ENCODE results near the gene ZNF675. TPM values are rescaled to one million over a fixed set of nuclear protein-coding genes. Genes with fewer than 3 reads are reported as not detected.
"Not testable (repeated sequence)": the region's sequence is repeated elsewhere in the genome, so short reads cannot be mapped to it uniquely, and the experiment has no call there.

The ZNF675 gene
- polyA plus RNA-seq, 1 donor, result 13.1 TPM

DNA sequence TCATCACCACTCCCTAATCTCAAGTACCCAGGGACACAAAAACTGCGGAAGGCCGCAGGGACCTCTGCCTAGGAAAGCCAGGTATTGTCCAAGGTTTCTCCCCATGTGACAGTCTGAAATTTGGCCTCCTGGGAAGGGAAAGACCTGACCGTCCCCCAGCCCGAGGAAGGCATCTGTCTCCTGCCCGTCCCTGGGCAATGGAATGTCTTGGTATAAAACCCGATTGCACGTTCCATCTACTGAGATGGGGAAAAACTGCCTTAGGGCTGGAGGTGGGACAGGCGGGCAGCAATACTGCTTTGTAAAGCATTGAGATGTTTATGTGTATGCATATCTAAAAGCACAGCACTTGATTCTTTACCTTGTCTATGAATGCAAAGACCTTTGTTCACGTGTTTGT is 5.9 kb upstream of the ZNF675 start:
- H3K27ac ChIP-seq (ENCODE audit: low read length); H3K4me3 ChIP-seq (ENCODE audit: low read length): not testable (repeated sequence)
- WGBS (ENCODE audit: insufficient coverage, low lambda C conversion rate), result no CpG with 5 or more reads among the region's 9 CpGs

GRCh38 chr19:23673132-23673531 is 13.9 kb downstream of the ZNF675 start:
- Histone ChIP-seq H3K4me3 (ENCODE audit: low read length) (no peak overlapping the region), H3K9me3 (ENCODE audit: control insufficient read depth, low read depth, low read length) (peaks cover 15% of the 10 kb centered on the region), H3K36me3 (ENCODE audit: control insufficient read depth, insufficient read depth, low read length) (peaks cover 5% of the 10 kb centered on the region), H3K27me3 (ENCODE audit: control insufficient read depth, insufficient read depth, low read length) (no peaks in the 10 kb centered on the region), H3K4me1 (ENCODE audit: control insufficient read depth, insufficient read depth, low read length) (no peaks in the 10 kb centered on the region), H3K27ac (ENCODE audit: low read length) (no peak overlapping the region)
- no peak for DNase-seq
- WGBS (ENCODE audit: insufficient coverage, low lambda C conversion rate), result no CpG with 5 or more reads among the region's 2 CpGs

More for the DNA sequence above, 5.9 kb upstream of the ZNF675 start:
- not testable (repeated sequence) for H3K9me3 ChIP-seq (ENCODE audit: control insufficient read depth, low read depth, low read length); H3K27me3 ChIP-seq (ENCODE audit: control insufficient read depth, insufficient read depth, low read length); H3K4me1 ChIP-seq (ENCODE audit: control insufficient read depth, insufficient read depth, low read length); DNase-seq; H3K36me3 ChIP-seq (ENCODE audit: control insufficient read depth, insufficient read depth, low read length)

GRCh38 chr19:23668606-23669005 is 18.4 kb downstream of the ZNF675 start:
- H3K27ac ChIP-seq (ENCODE audit: low read length); DNase-seq; H3K4me3 ChIP-seq (ENCODE audit: low read length); H3K27me3 ChIP-seq (ENCODE audit: control insufficient read depth, insufficient read depth, low read length); H3K4me1 ChIP-seq (ENCODE audit: control insufficient read depth, insufficient read depth, low read length): not testable (repeated sequence)
- H3K36me3 ChIP-seq (ENCODE audit: control insufficient read depth, insufficient read depth, low read length), result peaks cover 11% of the 10 kb centered on the region
- no CpG with 5 or more reads among the region's 32 CpGs for WGBS (ENCODE audit: insufficient coverage, low lambda C conversion rate)
- H3K9me3 ChIP-seq (ENCODE audit: control insufficient read depth, low read depth, low read length), result peaks cover 24% of the 10 kb centered on the region

- Histone ChIP-seq H3K4me3 (ENCODE audit: low read length) (no peak overlapping the region), H3K4me1 (ENCODE audit: control insufficient read depth, insufficient read depth, low read length) (no peaks in the 10 kb centered on the region), H3K36me3 (ENCODE audit: control insufficient read depth, insufficient read depth, low read length) (peaks cover 26% of the 10 kb centered on the region), H3K27me3 (ENCODE audit: control insufficient read depth, insufficient read depth, low read length) (no peaks in the 10 kb centered on the region), H3K9me3 (ENCODE audit: control insufficient read depth, low read depth, low read length) (peaks cover 30% of the 10 kb centered on the region), H3K27ac (ENCODE audit: low read length) (no peak overlapping the region)
- DNase-seq, result no peak
- WGBS (ENCODE audit: insufficient coverage, low lambda C conversion rate), result no CpG with 5 or more reads among the region's 3 CpGs
Measured at GRCh38 chr19:23665651-23666410, 21.2 kb downstream of the ZNF675 start.

GRCh38 chr19:23649817-23650216 is 37.2 kb downstream of the ZNF675 start:
- not testable (repeated sequence) for H3K4me1 ChIP-seq (ENCODE audit: control insufficient read depth, insufficient read depth, low read length); H3K27ac ChIP-seq (ENCODE audit: low read length); H3K27me3 ChIP-seq (ENCODE audit: control insufficient read depth, insufficient read depth, low read length); H3K4me3 ChIP-seq (ENCODE audit: low read length); DNase-seq
- H3K9me3 ChIP-seq (ENCODE audit: control insufficient read depth, low read depth, low read length), result peaks cover 13% of the 10 kb centered on the region
- no CpG with 5 or more reads among the region's 3 CpGs for WGBS (ENCODE audit: insufficient coverage, low lambda C conversion rate)
- peaks cover 15% of the 10 kb centered on the region for H3K36me3 ChIP-seq (ENCODE audit: control insufficient read depth, insufficient read depth, low read length)

Other genes starting within 250 kb of the ZNF675 start
- 5.1 TPM for gene ZNF681, start 71.7 kb upstream of the ZNF675 start, polyA plus RNA-seq
- 4.5 TPM for gene ZNF726, start 227.7 kb upstream of the ZNF675 start, polyA plus RNA-seq